Medulla oblongata (tissue), 1 donor: ENCODE measurements around the gene LRRTM4.
"Not testable (repeated sequence)": the region's sequence is repeated elsewhere in the genome, so short reads cannot be mapped to it uniquely, and the experiment has no call there.

Source experiments
- DNase-seq: peaks from one replicate; pipeline ENCODE4 v3.0.0-alpha.2; 2015; ENCODE audit errors: extremely low spot score

The LRRTM4 gene

GRCh38 chr2:77164021-77164420 lies 358.2 kb downstream of the LRRTM4 start:
- DNase-seq: not testable (repeated sequence)

- no peak for DNase-seq
Measured at GRCh38 chr2:77161009-77161408, 361.2 kb downstream of the LRRTM4 start.

DNA sequence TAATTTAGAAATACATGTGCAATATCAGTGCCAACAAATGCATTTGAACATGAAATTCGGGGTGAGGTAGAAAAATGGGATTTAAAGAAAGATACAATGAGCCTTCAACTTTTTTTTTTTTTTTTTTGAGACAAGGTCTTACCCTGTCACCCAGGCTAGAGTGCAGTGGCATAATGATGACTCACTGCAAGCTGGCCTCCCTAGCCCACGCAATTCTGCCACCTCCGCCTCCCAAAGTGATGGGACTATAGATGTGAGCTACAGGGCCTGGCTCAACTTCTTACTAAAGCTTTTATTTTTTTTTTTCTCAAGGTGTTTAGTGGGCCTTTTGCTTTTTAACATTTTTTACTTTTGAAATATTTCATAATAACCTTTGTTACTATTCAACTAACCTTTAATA lies 365.6 kb downstream of the LRRTM4 start:
- DNase-seq: no peak

GRCh38 chr2:77155511-77155910 lies 366.7 kb downstream of the LRRTM4 start:
- DNase-seq: no peak

DNA sequence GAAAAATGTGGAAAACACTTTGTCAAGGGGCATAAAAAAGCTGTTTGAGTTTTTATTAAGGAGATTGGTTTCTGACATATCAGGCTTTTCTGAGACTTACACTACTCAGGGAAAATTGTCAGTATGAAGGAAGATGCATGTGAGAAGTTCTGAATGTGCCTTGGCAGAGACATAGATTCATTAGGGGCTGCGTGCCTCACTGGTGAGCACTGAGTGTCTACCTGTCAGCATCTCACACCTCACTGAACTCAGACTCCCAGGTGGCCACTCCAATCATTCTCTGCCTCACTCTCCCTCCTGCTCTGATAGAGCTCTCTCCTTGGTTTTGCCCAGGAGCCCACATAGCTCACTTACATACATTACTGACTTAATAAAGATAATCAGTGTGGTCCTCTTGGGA lies 372.6 kb downstream of the LRRTM4 start:
- DNase-seq: no peak

- no peak for DNase-seq
Measured at GRCh38 chr2:77147153-77147552, 375.0 kb downstream of the LRRTM4 start.

- DNase-seq: no peak
Measured at GRCh38 chr2:77144772-77145171, 377.4 kb downstream of the LRRTM4 start.

- no peak for DNase-seq
Measured at GRCh38 chr2:77142141-77142540, 380.0 kb downstream of the LRRTM4 start.

GRCh38 chr2:77128479-77128878 lies 393.7 kb downstream of the LRRTM4 start:
- DNase-seq: not testable (repeated sequence)

- no peak for DNase-seq
Measured at GRCh38 chr2:77127345-77127744, 394.8 kb downstream of the LRRTM4 start.

GRCh38 chr2:77121518-77121917 lies 400.7 kb downstream of the LRRTM4 start:
- no peak for DNase-seq

- DNase-seq: no peak
Measured at GRCh38 chr2:77119333-77119732, 402.8 kb downstream of the LRRTM4 start.

- no peak for DNase-seq
Measured at GRCh38 chr2:77108915-77109314, 413.3 kb downstream of the LRRTM4 start.

GRCh38 chr2:77105008-77105407 lies 417.2 kb downstream of the LRRTM4 start:
- no peak for DNase-seq

- no peak for DNase-seq
Measured at GRCh38 chr2:77104554-77104953, 417.6 kb downstream of the LRRTM4 start.

DNA sequence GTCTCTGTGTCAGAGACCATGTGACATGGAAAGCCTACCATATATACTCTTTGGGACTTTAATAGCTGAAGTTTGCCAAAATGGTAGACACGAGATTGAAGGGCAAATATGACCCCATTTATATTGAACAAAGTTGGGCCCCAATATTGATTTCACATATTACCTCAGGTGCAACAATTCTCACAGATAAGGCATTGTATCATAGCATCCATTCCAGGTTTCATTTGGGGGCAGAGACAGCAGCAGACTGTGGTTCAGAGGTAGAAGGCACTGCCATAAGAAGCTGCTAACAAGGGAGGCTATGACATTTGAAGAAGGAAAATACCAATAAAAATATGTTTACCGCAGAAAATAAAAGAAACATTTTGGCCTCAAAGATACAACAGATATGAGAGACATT lies 419.2 kb downstream of the LRRTM4 start:
- no peak for DNase-seq

DNA sequence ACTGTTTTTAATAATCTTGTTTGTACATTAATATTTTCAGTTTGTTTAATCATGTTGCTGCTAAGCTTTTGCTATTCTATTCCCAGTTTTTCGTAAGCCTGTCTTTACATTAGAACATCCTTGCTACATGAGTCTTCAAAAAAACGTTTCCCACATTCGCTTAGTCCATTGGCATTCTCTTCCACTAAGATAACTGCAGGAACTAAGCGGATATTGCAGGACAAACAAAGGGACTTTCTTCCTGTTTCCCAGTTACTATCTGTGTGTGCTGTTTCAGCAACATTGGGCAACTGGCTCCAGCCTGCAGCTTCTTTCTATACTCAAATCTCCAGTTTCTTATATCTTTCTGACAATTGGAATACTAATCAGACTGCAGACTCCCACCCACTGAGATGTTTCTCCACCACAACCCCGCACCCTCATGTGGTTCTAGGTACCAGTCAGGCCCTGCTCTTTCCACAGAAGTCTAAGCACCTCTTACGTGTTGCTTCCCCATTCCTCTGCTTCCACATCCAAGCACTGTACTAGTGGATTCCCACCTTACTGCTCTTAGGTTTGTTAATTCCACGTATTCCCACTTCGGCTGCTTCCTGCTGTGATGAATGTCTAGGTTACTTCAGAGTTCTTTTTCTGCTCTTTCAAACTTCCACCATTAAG lies 420.3 kb downstream of the LRRTM4 start:
- no peak for DNase-seq

- no peak for DNase-seq
Measured at GRCh38 chr2:77099961-77100360, 422.2 kb downstream of the LRRTM4 start.

DNA sequence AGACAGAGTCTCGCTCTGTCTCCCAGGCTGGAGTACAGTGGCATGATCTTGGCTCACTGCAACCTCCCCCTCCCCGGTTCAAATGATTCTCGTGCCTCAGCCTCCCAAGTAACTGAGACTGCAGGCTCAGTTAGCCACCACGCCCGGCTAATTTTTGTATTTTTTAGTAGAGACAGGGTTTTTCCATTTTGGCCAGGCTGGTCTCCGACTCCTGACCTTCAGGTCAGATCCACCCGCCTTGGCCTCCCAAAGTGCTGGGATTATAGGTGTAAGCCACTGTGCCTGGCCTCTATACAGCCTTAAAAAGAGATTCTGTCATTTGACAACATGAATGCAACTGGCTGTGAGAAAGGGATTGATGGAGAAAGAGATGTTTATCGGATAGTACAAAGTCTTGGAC lies 426.7 kb downstream of the LRRTM4 start:
- DNase-seq: not testable (repeated sequence)

DNA sequence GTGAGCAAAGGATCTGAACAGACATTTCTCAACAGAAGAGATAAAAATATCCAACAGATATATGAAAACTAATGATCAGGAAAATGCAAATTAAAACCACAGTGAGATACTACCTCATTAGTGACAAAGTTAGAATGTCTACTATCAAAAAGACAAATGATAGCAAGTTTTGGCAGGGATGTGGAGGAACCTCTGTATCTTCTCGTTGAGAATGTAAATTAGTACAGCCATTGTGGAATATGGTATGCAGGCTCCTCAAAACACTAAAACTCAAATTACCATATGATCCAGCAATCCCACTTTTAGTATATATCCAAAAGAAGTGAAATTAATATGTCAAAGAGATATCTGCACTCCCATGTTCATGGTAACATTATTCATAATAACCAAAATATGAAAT lies 427.1 kb downstream of the LRRTM4 start:
- DNase-seq: no peak

DNA sequence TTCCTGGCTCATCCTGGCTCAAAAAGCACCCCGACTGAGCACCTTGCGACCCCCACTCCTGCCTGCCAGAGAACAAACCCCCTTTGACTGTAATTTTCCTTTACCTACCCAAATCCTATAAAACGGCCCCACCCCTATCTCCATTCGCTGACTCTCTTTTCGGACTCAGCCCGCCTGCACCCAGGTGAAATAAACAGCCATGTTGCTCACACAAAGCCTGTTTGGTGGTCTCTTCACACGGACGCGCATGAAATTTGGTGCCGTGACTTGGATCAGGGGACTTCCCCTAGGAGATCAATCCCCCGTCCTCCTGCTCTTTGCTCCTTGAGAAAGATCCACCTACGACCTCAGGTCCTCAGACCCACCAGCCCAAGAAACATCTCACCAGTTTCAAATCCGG lies 433.8 kb downstream of the LRRTM4 start:
- not testable (repeated sequence) for DNase-seq

GRCh38 chr2:77087987-77088414 lies 434.2 kb downstream of the LRRTM4 start:
- no peak for DNase-seq

DNA sequence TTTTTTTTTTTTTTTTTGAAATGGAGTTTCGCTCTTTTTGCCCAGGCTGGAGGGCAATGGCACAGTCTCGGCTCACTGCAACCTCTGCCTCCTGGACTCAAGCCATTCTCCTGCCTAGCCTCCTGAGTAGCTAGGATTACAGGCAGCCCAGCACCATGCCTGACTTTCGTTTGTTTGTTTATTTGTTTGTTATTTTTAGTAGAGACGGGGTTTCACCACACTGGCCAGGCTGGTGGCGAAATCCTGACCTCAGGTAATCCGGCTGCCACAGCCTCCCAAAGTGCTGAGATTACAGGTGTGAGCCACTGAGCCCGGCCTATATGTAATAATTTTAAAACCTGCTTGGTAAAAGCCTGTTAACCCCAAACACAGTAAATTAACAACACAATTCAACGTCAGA lies 435.7 kb downstream of the LRRTM4 start:
- DNase-seq: no peak

GRCh38 chr2:77086051-77086450 lies 436.1 kb downstream of the LRRTM4 start:
- no peak for DNase-seq
